Kidney (tissue), 14 donors: ENCODE results near the gene PAX7. TPM values are rescaled to one million over a fixed set of nuclear protein-coding genes. Genes with fewer than 3 reads are reported as not detected.
"Not testable (repeated sequence)": the region's sequence is repeated elsewhere in the genome, so short reads cannot be mapped to it uniquely, and the experiment has no call there.

Source experiments
- DNase-seq, 5 donors: peaks; one replicate each; pipeline ENCODE4 v3.0.0-alpha.2; 2013 to 2020
- FAIRE-seq: peaks from 2 replicates; lab custom pipeline; 2012; peaks lifted over from hg19 to GRCh38; lab: Jason Lieb, UNC
- H3K27ac ChIP-seq, 2 donors: one replicate each; pipeline ENCODE4 v1.7.0; 2013; ENCODE audit warnings: low read depth in 2 of 2, low read length in 2 of 2, inconsistent platforms in 1 of 2
- H3K27me3 ChIP-seq: one replicate; pipeline ENCODE4 v1.7.1; 2013; ENCODE audit warnings: low read length, inconsistent platforms; ENCODE audit not compliant: control insufficient read depth, insufficient read depth
- H3K36me3 ChIP-seq, 3 donors: one replicate each; pipeline versions ENCODE4 v1.7.0 to v1.7.1; 2013; ENCODE audit warnings: low read length in 3 of 3, control low read depth in 1 of 3, inconsistent platforms in 1 of 3; ENCODE audit not compliant: insufficient read depth in 3 of 3, control insufficient read depth in 2 of 3
- H3K4me1 ChIP-seq, 3 donors: one replicate each; pipeline versions ENCODE4 v1.7.0 to v1.7.1; 2013; ENCODE audit warnings: low read length in 3 of 3, inconsistent platforms in 1 of 3, low read depth in 1 of 3; ENCODE audit not compliant: control insufficient read depth in 2 of 3, insufficient read depth in 2 of 3
- H3K4me3 ChIP-seq, 3 donors: one replicate each; pipeline versions ENCODE4 v1.7.0 to v1.8.1; 2013; ENCODE audit warnings: low read length in 3 of 3, control low read depth in 1 of 3, inconsistent platforms in 1 of 3
- H3K9ac ChIP-seq, 3 donors: one replicate each; pipeline versions ENCODE4 v1.7.0 to v1.7.1; 2013; ENCODE audit warnings: low read length in 3 of 3, control low read depth in 1 of 3, inconsistent platforms in 1 of 3
- H3K9me3 ChIP-seq, 3 donors: one replicate each; pipeline versions ENCODE4 v1.7.0 to v1.7.1; 2013; ENCODE audit warnings: low read length in 3 of 3, control low read depth in 1 of 3, inconsistent platforms in 1 of 3; ENCODE audit not compliant: control insufficient read depth in 2 of 3, insufficient read depth in 1 of 3
- intact Hi-C: fragments of 100-400 bp; cut with DNase I; formaldehyde crosslinking; loops from one replicate; pipeline ENCODE4 v1.11.1; 2022
- polyA plus RNA-seq: library from polyadenylated mRNA; stranded (reverse); fragments of 350-450 nt; fragmentation: Illumina TruSeq; extraction: RNeasy Lipid Tissue Mini Kit (QIAGEN cat#74804); gene quantifications from one replicate; pipeline ENCODE4 v1.2.3, GENCODE V29; 2014; ENCODE audit warnings: low read depth, low replicate concordance; ENCODE audit not compliant: insufficient read depth
- total RNA-seq: library from RNA; stranded (reverse); fragmentation: NEBNext Ultra II Directional; extraction: Animal tissue kit (Norgen Biotek cat#: 25700); gene quantifications from one replicate; pipeline ENCODE4 v1.2.1, GENCODE V29; 2021
- TF ChIP-seq, protein P1 (sequence below): IDR thresholded peaks from 3 replicates; pipeline ENCODE4 v1.5.1; 2012; ENCODE audit warnings: mild to moderate bottlenecking, moderate library complexity, borderline replicate concordance; ENCODE audit not compliant: insufficient read depth; ENCODE audit errors: extremely low read depth
- donor health status: control.
- donor health status: control.
- donor health status: control.
- donor health status: control.
- donor health status: control.
- donor health status: DM: yes; HTN: yes; CAD: no.
- donor health status: Normal renal cell carcinoma (clear cell type).

Gene PAX7
- total and polyA plus RNA-seq, 2 donors from 2014 or later = not detected

DNA sequence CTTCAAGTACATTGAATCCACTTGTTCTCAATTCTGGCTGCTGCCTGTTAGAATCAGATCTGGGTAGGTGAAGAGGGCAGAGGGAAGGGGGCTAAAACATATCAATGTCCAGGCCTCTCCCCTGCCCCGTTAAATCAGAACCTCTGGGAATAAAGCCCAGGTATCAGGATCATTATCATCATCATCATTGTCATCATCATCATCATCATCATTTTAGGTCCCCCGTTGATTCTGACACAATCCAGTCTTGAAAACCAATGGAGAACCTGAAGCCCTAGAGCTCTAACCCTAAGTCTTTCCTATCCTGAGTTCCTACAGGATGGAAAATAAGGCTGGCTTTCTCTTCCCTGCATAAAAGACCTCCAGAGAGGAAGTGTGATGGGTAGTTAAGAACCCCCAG is 135.7 kb downstream of the PAX7 start:
- H3K4me3 ChIP-seq = no peak overlapping the region
- H3K27ac ChIP-seq = no peak overlapping the region
- no peaks in the 10 kb centered on the region for H3K36me3 ChIP-seq
- no peaks in the 10 kb centered on the region for H3K27me3 ChIP-seq
- no peaks in the 10 kb centered on the region for H3K4me1 ChIP-seq
- FAIRE-seq (no peak), DNase-seq (no peak)
- no peak overlapping the region for H3K9ac ChIP-seq
- intact Hi-C loops = no loop called here
- TF ChIP-seq, protein P1, sequence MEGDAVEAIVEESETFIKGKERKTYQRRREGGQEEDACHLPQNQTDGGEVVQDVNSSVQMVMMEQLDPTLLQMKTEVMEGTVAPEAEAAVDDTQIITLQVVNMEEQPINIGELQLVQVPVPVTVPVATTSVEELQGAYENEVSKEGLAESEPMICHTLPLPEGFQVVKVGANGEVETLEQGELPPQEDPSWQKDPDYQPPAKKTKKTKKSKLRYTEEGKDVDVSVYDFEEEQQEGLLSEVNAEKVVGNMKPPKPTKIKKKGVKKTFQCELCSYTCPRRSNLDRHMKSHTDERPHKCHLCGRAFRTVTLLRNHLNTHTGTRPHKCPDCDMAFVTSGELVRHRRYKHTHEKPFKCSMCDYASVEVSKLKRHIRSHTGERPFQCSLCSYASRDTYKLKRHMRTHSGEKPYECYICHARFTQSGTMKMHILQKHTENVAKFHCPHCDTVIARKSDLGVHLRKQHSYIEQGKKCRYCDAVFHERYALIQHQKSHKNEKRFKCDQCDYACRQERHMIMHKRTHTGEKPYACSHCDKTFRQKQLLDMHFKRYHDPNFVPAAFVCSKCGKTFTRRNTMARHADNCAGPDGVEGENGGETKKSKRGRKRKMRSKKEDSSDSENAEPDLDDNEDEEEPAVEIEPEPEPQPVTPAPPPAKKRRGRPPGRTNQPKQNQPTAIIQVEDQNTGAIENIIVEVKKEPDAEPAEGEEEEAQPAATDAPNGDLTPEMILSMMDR = no peak
- no peaks in the 10 kb centered on the region for H3K9me3 ChIP-seq

DNA sequence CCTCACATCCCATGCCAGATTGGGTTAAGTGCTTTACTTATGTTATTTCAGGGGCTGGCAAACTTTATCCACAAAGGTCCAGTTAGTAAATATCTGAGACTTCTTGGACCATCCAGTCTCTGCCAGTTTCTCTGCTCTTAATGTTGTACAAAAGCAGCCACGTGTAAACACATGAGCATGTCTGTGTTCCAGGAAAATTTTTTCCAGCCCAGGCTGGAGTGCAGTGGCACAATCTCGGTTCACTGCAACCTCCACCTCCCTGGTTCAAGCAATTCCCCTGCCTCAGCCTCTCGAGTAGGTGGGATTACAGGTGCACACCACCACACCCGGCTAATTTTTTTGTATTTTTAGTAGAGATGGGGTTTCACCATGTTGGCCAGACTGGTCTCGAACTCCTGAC is 136.9 kb downstream of the PAX7 start:
- H3K9me3 ChIP-seq, H3K27me3 ChIP-seq, H3K9ac ChIP-seq, intact Hi-C loops, DNase-seq, H3K4me1 ChIP-seq, FAIRE-seq, H3K4me3 ChIP-seq, H3K36me3 ChIP-seq, H3K27ac ChIP-seq: not testable (repeated sequence)

DNA sequence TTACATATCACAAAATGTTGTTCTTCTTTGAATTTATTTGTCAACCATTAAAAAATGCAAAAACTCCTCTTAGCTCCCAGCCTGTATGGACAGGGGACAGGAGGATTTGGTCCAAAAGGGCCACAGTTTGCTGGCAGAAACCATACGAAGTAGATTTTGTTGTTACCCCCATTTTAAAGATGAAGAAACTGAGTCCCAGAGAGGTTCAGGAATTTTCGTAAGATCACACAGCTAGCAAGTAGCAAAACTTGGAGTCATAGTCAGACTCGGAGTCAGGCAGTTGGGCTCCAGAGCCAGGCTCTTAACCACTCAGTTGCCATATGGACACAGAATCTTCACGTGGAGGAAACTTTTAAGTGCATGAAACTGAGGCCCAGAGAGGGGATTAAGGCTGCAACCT is 137.4 kb downstream of the PAX7 start:
- no peak for DNase-seq
- H3K27me3 ChIP-seq = no peaks in the 10 kb centered on the region
- no peaks in the 10 kb centered on the region for H3K9me3 ChIP-seq
- H3K4me1 ChIP-seq = no peaks in the 10 kb centered on the region
- intact Hi-C loops = no loop called here
- H3K27ac ChIP-seq = no peak overlapping the region
- no peaks in the 10 kb centered on the region for H3K36me3 ChIP-seq
- H3K9ac ChIP-seq = no peak overlapping the region
- no peak overlapping the region for H3K4me3 ChIP-seq
- FAIRE-seq = no peak
- TF ChIP-seq, protein P1 = no peak

DNA sequence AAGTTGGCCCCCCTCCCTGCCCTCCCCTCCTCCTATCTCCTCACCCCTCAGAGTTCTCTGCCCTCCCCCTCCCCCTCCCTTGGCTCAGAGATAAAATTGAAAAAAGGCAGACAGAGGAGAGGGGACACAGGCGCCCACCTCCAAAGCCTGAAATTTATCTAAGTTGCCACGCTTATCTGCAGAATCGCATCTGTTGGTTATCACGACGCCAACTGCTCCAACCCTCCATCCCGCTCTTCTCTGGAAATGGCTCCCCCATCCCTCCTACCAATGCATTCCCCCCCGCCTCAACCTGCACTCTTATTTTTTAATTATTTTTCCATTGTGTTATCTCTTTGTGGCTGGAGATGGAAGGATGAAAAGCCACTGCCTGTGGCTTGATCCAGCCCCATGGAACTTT is 138.5 kb downstream of the PAX7 start:
- FAIRE-seq (no peak), DNase-seq (no peak)
- no peak overlapping the region for H3K4me3 ChIP-seq
- no peaks in the 10 kb centered on the region for H3K4me1 ChIP-seq
- intact Hi-C loops = no loop called here
- TF ChIP-seq, protein P1 = no peak
- H3K27me3 ChIP-seq = no peaks in the 10 kb centered on the region
- H3K9ac ChIP-seq = no peak overlapping the region
- H3K36me3 ChIP-seq = no peaks in the 10 kb centered on the region
- H3K9me3 ChIP-seq = no peaks in the 10 kb centered on the region
- H3K27ac ChIP-seq = no peak overlapping the region
